B cell (primary cell): ENCODE data around the gene UBN1.

ENCODE experiments used
- CTCF ChIP-seq: fragments of 200-600 bp; IDR thresholded peaks from one replicate; pipeline ENCODE4 v1.8.0; 2022; ENCODE audit warnings: antibody characterized with exemption, mild to moderate bottlenecking
- EZH2 ChIP-seq: IDR thresholded peaks from 2 replicates; pipeline ENCODE4 v1.6.1; 2012; ENCODE audit warnings: borderline replicate concordance, low read depth, mild to moderate bottlenecking, moderate library complexity, low read length; ENCODE audit not compliant: insufficient read depth, poor library complexity, severe bottlenecking

DNA sequence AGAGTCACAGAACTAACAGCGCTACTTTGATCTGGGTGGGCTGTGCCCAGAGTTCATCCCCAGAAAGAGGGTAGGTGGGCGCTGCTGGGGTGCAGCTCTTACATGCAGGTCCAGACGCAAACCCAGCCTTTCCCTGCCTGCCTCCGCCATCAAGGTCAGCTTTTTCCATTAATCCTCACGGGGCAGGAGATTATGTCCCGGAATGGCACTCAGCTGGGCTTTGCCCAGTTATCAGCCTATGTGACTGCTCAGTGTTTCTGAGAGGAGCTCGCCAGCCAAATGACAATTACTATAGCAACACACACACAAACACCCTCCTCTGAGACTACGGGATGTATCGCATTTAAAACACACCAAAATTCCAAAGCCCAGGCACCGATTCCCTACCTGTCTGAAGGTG is 20.3 kb upstream of the UBN1 start:
- TF ChIP-seq EZH2 (no peak), CTCF (no peak)
